IMR-90 (cell line): ENCODE data around the gene SMARCA2. TPM values are rescaled to one million over a fixed set of nuclear protein-coding genes. Genes with fewer than 3 reads are reported as not detected.

Source experiments
- ATAC-seq: fragments of 200-7000 bp; cut with Tn5 transposase; 2 replicates; pipeline ENCODE4 v1.9.1; 2020; ENCODE audit warnings: low read depth, mild to moderate bottlenecking, moderate library complexity
- BruUV-seq: library from RNA; stranded (reverse); fragments of 400-500 nt; replicated peaks from 2 replicates; lab custom pipeline; 2021; lab: Mats Ljungman, UMichigan
- CTCF ChIA-PET: fragments of 300-600 bp; formaldehyde crosslinking; extraction: SDS; loops from one replicate; lab custom pipeline; 2021; ENCODE audit warnings: antibody characterized with exemption; lab: Yijun Ruan, JAX
- POLR2A ChIA-PET: fragments of 300-600 bp; sonication (Branson Sonifier 250); formaldehyde crosslinking; loops from one replicate; lab custom pipeline; 2022; ENCODE audit warnings: antibody characterized with exemption; ENCODE audit not compliant: unreplicated experiment; lab: Charles Lee
- DNase-seq: peaks from one replicate; pipeline ENCODE4 v3.0.0; 2013
- H2AFZ ChIP-seq: replicated peaks from 2 replicates; pipeline ENCODE3; 2013; ENCODE audit warnings: low read length, mild to moderate bottlenecking; ENCODE audit not compliant: poor library complexity
- H2AK5ac ChIP-seq: 2 replicates; pipeline ENCODE4 v1.6.1; 2013; ENCODE audit warnings: low read depth, low read length, inconsistent platforms
- H2AK9ac ChIP-seq: replicated peaks from 2 replicates; pipeline ENCODE3; 2013; ENCODE audit warnings: mild to moderate bottlenecking, low read depth, low read length, moderate library complexity; ENCODE audit not compliant: poor library complexity
- H2BK120ac ChIP-seq: 2 replicates; pipeline ENCODE4 v1.6.1; 2013; ENCODE audit warnings: low read depth, low read length, inconsistent platforms
- H2BK15ac ChIP-seq: 3 replicates; pipeline ENCODE4 v1.6.1; 2013; ENCODE audit warnings: low read depth, low read length, inconsistent platforms
- H2BK20ac ChIP-seq: 2 replicates; pipeline ENCODE4 v1.6.1; 2013; ENCODE audit warnings: low read depth, mild to moderate bottlenecking, inconsistent platforms, low read length, moderate library complexity
- H2BK5ac ChIP-seq: 2 replicates; pipeline ENCODE4 v1.6.1; 2013; ENCODE audit warnings: mild to moderate bottlenecking, low read depth, low read length, inconsistent platforms; ENCODE audit not compliant: poor library complexity, severe bottlenecking
- H3K14ac ChIP-seq: replicated peaks from 2 replicates; pipeline ENCODE4 v1.6.1; 2013; ENCODE audit warnings: low read depth, low read length, inconsistent platforms
- H3K18ac ChIP-seq: 2 replicates; pipeline ENCODE4 v1.6.1; 2013; ENCODE audit warnings: low read depth, low read length, control low read depth
- H3K23ac ChIP-seq: 2 replicates; pipeline ENCODE4 v1.6.1; 2013; ENCODE audit warnings: low read depth, low read length, inconsistent platforms
- H3K27ac ChIP-seq: 2 replicates; pipeline ENCODE4 v1.5.1; 2013; ENCODE audit warnings: mild to moderate bottlenecking, control low read depth, low read length; ENCODE audit not compliant: insufficient read depth
- H3K27me3 ChIP-seq: 2 replicates; pipeline ENCODE4 v1.6.1; 2013; ENCODE audit warnings: low read length; ENCODE audit not compliant: control insufficient read depth, insufficient read depth
- H3K36me3 ChIP-seq: 2 replicates; pipeline ENCODE4 v1.6.1; 2013; ENCODE audit warnings: low read length, mixed read lengths; ENCODE audit not compliant: control insufficient read depth, insufficient read depth
- H3K4ac ChIP-seq: 2 replicates; pipeline ENCODE4 v1.6.1; 2013; ENCODE audit warnings: low read depth, low read length, inconsistent platforms
- H3K4me1 ChIP-seq: 2 replicates; pipeline ENCODE4 v1.6.1; 2013; ENCODE audit warnings: low read length, mixed read lengths; ENCODE audit not compliant: control insufficient read depth, insufficient read depth
- H3K4me2 ChIP-seq: 2 replicates; pipeline ENCODE4 v1.6.1; 2013; ENCODE audit warnings: low read depth, mild to moderate bottlenecking, control low read depth, low read length, moderate library complexity
- H3K4me3 ChIP-seq: 2 replicates; pipeline ENCODE4 v1.5.1; 2013; ENCODE audit warnings: low read depth, mild to moderate bottlenecking, control low read depth, low read length, moderate library complexity; ENCODE audit not compliant: insufficient read depth
- H3K56ac ChIP-seq: 2 replicates; pipeline ENCODE4 v1.6.1; 2013; ENCODE audit warnings: low read length, inconsistent platforms; ENCODE audit not compliant: insufficient read depth; ENCODE audit errors: extremely low read depth
- H3K79me1 ChIP-seq, 2 experiments: 2 replicates each; pipeline ENCODE4 v1.6.1; 2013; ENCODE audit warnings: low read length in 2 of 2, inconsistent platforms in 1 of 2, low read depth in 1 of 2
- H3K9ac ChIP-seq: 2 replicates; pipeline ENCODE4 v1.6.1; 2013; ENCODE audit warnings: low read depth, low read length, control low read depth
- H3K9me1 ChIP-seq: 2 replicates; pipeline ENCODE4 v1.6.1; 2013; ENCODE audit warnings: low read length, inconsistent platforms; ENCODE audit not compliant: insufficient read depth
- H3K9me3 ChIP-seq: 2 replicates; pipeline ENCODE4 v1.6.1; 2013; ENCODE audit warnings: low read length; ENCODE audit not compliant: control insufficient read depth, insufficient read depth
- H4K20me1 ChIP-seq: 2 replicates; pipeline ENCODE4 v1.6.1; 2013; ENCODE audit warnings: low read length, inconsistent platforms; ENCODE audit not compliant: insufficient read depth
- H4K5ac ChIP-seq: 2 replicates; pipeline ENCODE4 v1.6.1; 2013; ENCODE audit warnings: mild to moderate bottlenecking, low read depth, low read length, control low read depth
- H4K8ac ChIP-seq, 2 experiments: 2 replicates each; pipeline ENCODE4 v1.6.1; 2013; ENCODE audit warnings: low read depth in 2 of 2, low read length in 2 of 2, control low read depth in 1 of 2, inconsistent platforms in 1 of 2
- H4K91ac ChIP-seq: 2 replicates; pipeline ENCODE4 v1.6.1; 2013; ENCODE audit warnings: low read depth, low read length, inconsistent platforms; ENCODE audit not compliant: insufficient read depth
- MAFK ChIP-seq: IDR thresholded peaks from 2 replicates; pipeline ENCODE4 v1.6.1; 2012; ENCODE audit warnings: low read depth, low read length, improper control_type of control experiment
- MXI1 ChIP-seq: IDR thresholded peaks from 2 replicates; pipeline ENCODE4 v1.6.1; 2012; ENCODE audit warnings: low read depth, mild to moderate bottlenecking, low read length, moderate library complexity, borderline replicate concordance
- NFE2L2 ChIP-seq: fragments of 150-350 bp; IDR thresholded peaks from 2 replicates; pipeline ENCODE4 v1.6.1; 2016; ENCODE audit warnings: low read depth, mild to moderate bottlenecking, low read length
- RFX5 ChIP-seq: IDR thresholded peaks from 2 replicates; pipeline ENCODE4 v1.8.0; 2012; ENCODE audit warnings: low read depth, mild to moderate bottlenecking, low read length, moderate library complexity
- WGBS, 2 experiments: methylation state at CpG; one replicate each; pipeline versions ENCODE4 v1.1.5 to v1.1.7; 2013; ENCODE audit warnings: missing lambda C conversion rate in 2 of 2; ENCODE audit not compliant: insufficient read length in 1 of 2; ENCODE audit errors: extremely low coverage in 2 of 2; 5-methylcytosine and 5-hydroxymethylcytosine counted together
- dilution Hi-C: fragments of 300-500 bp; cut with HindIII; formaldehyde crosslinking; loops from one replicate; pipeline ENCODE4 v1.14.3; 2018; ENCODE audit warnings: low sequenced_read_pairs; ENCODE audit not compliant: unreplicated experiment
- in situ Hi-C: fragments of 300-500 bp; cut with MboI; formaldehyde crosslinking; loops from 3 replicates; pipeline ENCODE4 v1.14.3; 2019; ENCODE audit warnings: low sequenced_read_pairs, inconsistent platforms, mixed read lengths
- intact Hi-C: fragments of 100-400 bp; cut with micrococcal nuclease; formaldehyde crosslinking; loops from 2 replicates; pipeline ENCODE4 v1.10.0; 2022
- polyA plus RNA-seq, 3 experiments: library from polyadenylated mRNA; depleted of rRNA; stranded (reverse); fragments of >200 nt; gene quantifications; 2 replicates each; pipeline ENCODE4 v1.2.3, GENCODE V29; 2012; ENCODE audit warnings: low replicate concordance in 1 of 3
- total RNA-seq: library from RNA; depleted of rRNA; stranded (reverse); fragments of >200 nt; gene quantifications from 2 replicates; pipeline ENCODE4 v1.2.3, GENCODE V29; 2012
- TF ChIP-seq, protein P1 (sequence below): fragments of 150-350 bp; IDR thresholded peaks from 2 replicates; pipeline ENCODE4 v1.6.1; 2017; ENCODE audit warnings: mild to moderate bottlenecking, antibody characterized with exemption, low read length, low read depth

SMARCA2 gene
- total and polyA plus RNA-seq, 2 of the 4 experiments (the other 2 are of a cell fraction): 25.3 to 26.7 TPM

- H3K9ac ChIP-seq: no peak overlapping the region
- DNase-seq (no peak), ATAC-seq (no peak)
- H2AK9ac ChIP-seq: no peak overlapping the region
- H4K8ac ChIP-seq: no peak overlapping the region
- ChIA-PET CTCF (interaction anchor here (1.1 kb wide), 1 partner anchor 11 kb away, joined by 3 read pairs; no protein-coding TSS in a partner anchor), POLR2A (no interaction called here)
- 0 out of 4 replicates have a peak, but pooled peaks cover 3 to 4% of the 10 kb centered on the region in 2 experiments for H3K79me1 ChIP-seq
- no peak overlapping the region for H3K27ac ChIP-seq
- BruUV-seq: no TSS peak
- no peak overlapping the region for H3K4me2 ChIP-seq
- no peak overlapping the region for H4K91ac ChIP-seq
- no peak overlapping the region for H2BK20ac ChIP-seq
- H3K9me3 ChIP-seq: no peaks in the 10 kb centered on the region
- H2AK5ac ChIP-seq: no peak overlapping the region
- in situ Hi-C loops: loop anchor here (10.0 kb wide), 1 partner anchor 707 kb away; no protein-coding TSS in a partner anchor
- no peaks in the 10 kb centered on the region for H3K27me3 ChIP-seq
- H3K36me3 ChIP-seq: peaks cover 10% of the 10 kb centered on the region
- H3K9me1 ChIP-seq: peaks cover 3% of the 10 kb centered on the region; the same call in 1 of the 2 replicates
- no peak overlapping the region for H2AFZ ChIP-seq
- H3K56ac ChIP-seq: no peak overlapping the region
- H2BK5ac ChIP-seq: no peak overlapping the region
- dilution Hi-C loops: no loop called here
- intact Hi-C loops: no loop called here
- H3K4me1 ChIP-seq: peaks cover 10% of the 10 kb centered on the region
- no peak overlapping the region for H2BK120ac ChIP-seq
- H3K4me3 ChIP-seq: no peak overlapping the region
- H3K23ac ChIP-seq: no peak overlapping the region
- no peak overlapping the region for H3K14ac ChIP-seq
- no peak overlapping the region for H3K4ac ChIP-seq
- 100% methylated on average over 2 of the region's 3 CpGs; no CpG with 5 or more reads in 1 of the 2 experiments for WGBS, 2 experiments
- no peak for TF ChIP-seq MXI1
- TF ChIP-seq MAFK: no peak
- TF ChIP-seq RFX5: no peak
- TF ChIP-seq NFE2L2: no peak
- TF ChIP-seq, protein P1, sequence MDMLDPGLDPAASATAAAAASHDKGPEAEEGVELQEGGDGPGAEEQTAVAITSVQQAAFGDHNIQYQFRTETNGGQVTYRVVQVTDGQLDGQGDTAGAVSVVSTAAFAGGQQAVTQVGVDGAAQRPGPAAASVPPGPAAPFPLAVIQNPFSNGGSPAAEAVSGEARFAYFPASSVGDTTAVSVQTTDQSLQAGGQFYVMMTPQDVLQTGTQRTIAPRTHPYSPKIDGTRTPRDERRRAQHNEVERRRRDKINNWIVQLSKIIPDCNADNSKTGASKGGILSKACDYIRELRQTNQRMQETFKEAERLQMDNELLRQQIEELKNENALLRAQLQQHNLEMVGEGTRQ: no peak
- H4K20me1 ChIP-seq: no peaks in the 10 kb centered on the region; the same call in 1 of the 2 replicates
- H4K5ac ChIP-seq: no peak overlapping the region
- no peak overlapping the region for H3K18ac ChIP-seq
- H2BK15ac ChIP-seq: no peak overlapping the region
These were observed 113.0 kb downstream of the SMARCA2 start for GRCh38 chr9:2128141-2128540.
